HEK293 (cell line): ENCODE data around the gene RHOBTB3.

Experiments
- CTCF ChIA-PET: fragments of 350-600 bp; formaldehyde crosslinking; extraction: SDS; loops from one replicate; lab custom pipeline; 2021; ENCODE audit warnings: antibody characterized with exemption; lab: Yijun Ruan, JAX
- POLR2A ChIA-PET: fragments of 300-600 bp; formaldehyde crosslinking; extraction: SDS; loops from one replicate; lab custom pipeline; 2020; ENCODE audit warnings: antibody characterized with exemption, inconsistent platforms; lab: Yijun Ruan, JAX
- H3K27ac ChIP-seq: fragments of 200-500 bp; sonication (Bioruptor generic); 2 replicates; pipeline ENCODE4 v1.5.1; 2014; ENCODE audit warnings: low read depth, low read length, control low read depth, inconsistent platforms; ENCODE audit errors: extremely low read depth
- H3K36me3 ChIP-seq, 2 experiments: fragments of 200-500 bp in 1 of 2; sonication (Bioruptor generic) in 1 of 2; 1 replicate in 1 of 2; 2 replicates in 1 of 2; pipeline ENCODE4 v1.5.1; 2014 to 2017; ENCODE audit warnings: inconsistent platforms in 2 of 2, low read length in 2 of 2; ENCODE audit not compliant: control insufficient read depth in 2 of 2, insufficient read depth in 1 of 2
- H3K4me1 ChIP-seq: fragments of 200-500 bp; sonication (Bioruptor generic); 2 replicates; pipeline ENCODE4 v1.5.1; 2014; ENCODE audit warnings: mild to moderate bottlenecking, low read length, inconsistent platforms; ENCODE audit not compliant: control insufficient read depth, insufficient read depth
- H3K4me3 ChIP-seq: 2 replicates; pipeline ENCODE4 v1.5.1; 2011; ENCODE audit warnings: low read depth, mild to moderate bottlenecking, control low read depth, low read length, moderate library complexity
- H3K9me3 ChIP-seq: fragments of 200-500 bp; sonication (Bioruptor generic); 2 replicates; pipeline ENCODE4 v1.5.1; 2014; ENCODE audit warnings: low read depth, low read length, inconsistent platforms; ENCODE audit not compliant: control insufficient read depth, insufficient read depth
- BCL11A ChIP-seq: fragments of 450-650 bp; formaldehyde crosslinking; IDR thresholded peaks from 2 replicates; pipeline ENCODE4 v1.5.1; 2016; ENCODE audit warnings: low read depth, missing biosample characterization, missing genetic modification characterization
- MZF1 ChIP-seq: fragments of 450-650 bp; formaldehyde crosslinking; IDR thresholded peaks from 2 replicates; pipeline ENCODE4 v1.5.1; 2017; ENCODE audit warnings: missing biosample characterization, missing genetic modification characterization, borderline replicate concordance
- SP3 ChIP-seq: fragments of 450-650 bp; formaldehyde crosslinking; IDR thresholded peaks from 2 replicates; pipeline ENCODE4 v1.5.1; 2016; ENCODE audit warnings: missing biosample characterization, missing genetic modification characterization
- SP7 ChIP-seq: fragments of 450-650 bp; formaldehyde crosslinking; IDR thresholded peaks from 2 replicates; pipeline ENCODE4 v1.5.1; 2016; ENCODE audit warnings: missing biosample characterization, missing genetic modification characterization
- ZBTB1 ChIP-seq: fragments of 450-650 bp; formaldehyde crosslinking; IDR thresholded peaks from 2 replicates; pipeline ENCODE4 v1.5.1; 2016; ENCODE audit warnings: missing biosample characterization, missing genetic modification characterization
- ZBTB48 ChIP-seq: fragments of 450-650 bp; formaldehyde crosslinking; IDR thresholded peaks from 2 replicates; pipeline ENCODE4 v1.5.1; 2016; ENCODE audit warnings: missing biosample characterization, missing genetic modification characterization
- ZFP41 ChIP-seq: fragments of 450-650 bp; formaldehyde crosslinking; IDR thresholded peaks from 2 replicates; pipeline ENCODE4 v1.5.1; 2016; ENCODE audit warnings: missing biosample characterization, missing genetic modification characterization, borderline replicate concordance
- ZNF121 ChIP-seq: fragments of 450-650 bp; formaldehyde crosslinking; IDR thresholded peaks from 2 replicates; pipeline ENCODE4 v1.5.1; 2016; ENCODE audit warnings: missing biosample characterization, missing genetic modification characterization
- ZNF155 ChIP-seq: fragments of 450-650 bp; formaldehyde crosslinking; IDR thresholded peaks from 2 replicates; pipeline ENCODE4 v1.5.1; 2016; ENCODE audit warnings: missing biosample characterization, missing genetic modification characterization
- ZNF23 ChIP-seq: fragments of 450-650 bp; formaldehyde crosslinking; IDR thresholded peaks from 2 replicates; pipeline ENCODE4 v1.5.1; 2016; ENCODE audit warnings: missing biosample characterization, missing genetic modification characterization, borderline replicate concordance
- ZNF600 ChIP-seq: fragments of 450-650 bp; formaldehyde crosslinking; IDR thresholded peaks from 2 replicates; pipeline ENCODE4 v1.5.1; 2016; ENCODE audit warnings: missing biosample characterization, missing genetic modification characterization
- ZNF610 ChIP-seq: fragments of 450-650 bp; formaldehyde crosslinking; IDR thresholded peaks from 2 replicates; pipeline ENCODE4 v1.5.1; 2016; ENCODE audit warnings: missing biosample characterization, missing genetic modification characterization, borderline replicate concordance
- ZNF664 ChIP-seq: fragments of 450-650 bp; formaldehyde crosslinking; IDR thresholded peaks from 2 replicates; pipeline ENCODE4 v1.5.1; 2016; ENCODE audit warnings: missing biosample characterization, missing genetic modification characterization
- ZSCAN30 ChIP-seq: fragments of 450-650 bp; IDR thresholded peaks from 2 replicates; pipeline ENCODE4 v1.5.1; 2018; ENCODE audit warnings: missing biosample characterization, mild to moderate bottlenecking, missing genetic modification characterization, moderate library complexity
- ZSCAN4 ChIP-seq: fragments of 450-650 bp; formaldehyde crosslinking; IDR thresholded peaks from 2 replicates; pipeline ENCODE4 v1.5.1; 2017; ENCODE audit warnings: missing biosample characterization, missing genetic modification characterization
- TF ChIP-seq, protein P1 (sequence below): fragments of 450-650 bp; formaldehyde crosslinking; IDR thresholded peaks from 2 replicates; pipeline ENCODE4 v1.5.1; 2017; ENCODE audit warnings: missing biosample characterization, missing genetic modification characterization
- TF ChIP-seq, protein P2 (sequence below): fragments of 450-650 bp; formaldehyde crosslinking; IDR thresholded peaks from 2 replicates; pipeline ENCODE4; 2016; ENCODE audit warnings: missing biosample characterization, missing genetic modification characterization
- TF ChIP-seq, protein P3 (sequence below): fragments of 450-650 bp; formaldehyde crosslinking; IDR thresholded peaks from 2 replicates; pipeline ENCODE4 v1.5.1; 2016; ENCODE audit warnings: missing biosample characterization, missing genetic modification characterization
- TF ChIP-seq, protein P4 (sequence below): fragments of 450-650 bp; formaldehyde crosslinking; IDR thresholded peaks from 2 replicates; pipeline ENCODE4 v1.5.1; 2016; ENCODE audit warnings: missing biosample characterization, missing genetic modification characterization
- TF ChIP-seq, protein P5 (sequence below): fragments of 450-650 bp; formaldehyde crosslinking; IDR thresholded peaks from 2 replicates; pipeline ENCODE4 v1.5.1; 2017; ENCODE audit warnings: missing biosample characterization, missing genetic modification characterization
- TF ChIP-seq, protein P6 (sequence below): sonication (generic); formaldehyde crosslinking; IDR thresholded peaks from 2 replicates; pipeline ENCODE4 v1.8.1; 2022; ENCODE audit warnings: mild to moderate bottlenecking, moderate library complexity, missing genetic modification reagents

RHOBTB3 gene

GRCh38 chr5:95827892-95828246 lies 96.7 kb downstream of the RHOBTB3 start:
- TF ChIP-seq, protein P1, sequence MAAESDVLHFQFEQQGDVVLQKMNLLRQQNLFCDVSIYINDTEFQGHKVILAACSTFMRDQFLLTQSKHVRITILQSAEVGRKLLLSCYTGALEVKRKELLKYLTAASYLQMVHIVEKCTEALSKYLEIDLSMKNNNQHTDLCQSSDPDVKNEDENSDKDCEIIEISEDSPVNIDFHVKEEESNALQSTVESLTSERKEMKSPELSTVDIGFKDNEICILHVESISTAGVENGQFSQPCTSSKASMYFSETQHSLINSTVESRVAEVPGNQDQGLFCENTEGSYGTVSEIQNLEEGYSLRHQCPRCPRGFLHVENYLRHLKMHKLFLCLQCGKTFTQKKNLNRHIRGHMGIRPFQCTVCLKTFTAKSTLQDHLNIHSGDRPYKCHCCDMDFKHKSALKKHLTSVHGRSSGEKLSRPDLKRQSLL (tag by site-specific recombination), result no peak
- TF ChIP-seq ZFP41 (tag by site-specific recombination), result no peak
- TF ChIP-seq ZNF664, result no peak
- no peak for TF ChIP-seq ZSCAN30 (tag by site-specific recombination)
- TF ChIP-seq, protein P2, sequence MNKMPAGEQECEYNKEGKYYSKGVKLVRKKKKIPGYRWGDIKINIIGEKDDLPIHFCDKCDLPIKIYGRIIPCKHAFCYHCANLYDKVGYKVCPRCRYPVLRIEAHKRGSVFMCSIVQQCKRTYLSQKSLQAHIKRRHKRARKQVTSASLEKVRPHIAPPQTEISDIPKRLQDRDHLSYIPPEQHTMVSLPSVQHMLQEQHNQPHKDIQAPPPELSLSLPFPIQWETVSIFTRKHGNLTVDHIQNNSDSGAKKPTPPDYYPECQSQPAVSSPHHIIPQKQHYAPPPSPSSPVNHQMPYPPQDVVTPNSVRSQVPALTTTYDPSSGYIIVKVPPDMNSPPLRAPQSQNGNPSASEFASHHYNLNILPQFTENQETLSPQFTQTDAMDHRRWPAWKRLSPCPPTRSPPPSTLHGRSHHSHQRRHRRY, result no peak
- TF ChIP-seq ZNF600 (tag by site-specific recombination), result no peak
- no peak for TF ChIP-seq ZNF121 (tag by site-specific recombination)
- TF ChIP-seq, protein P3, sequence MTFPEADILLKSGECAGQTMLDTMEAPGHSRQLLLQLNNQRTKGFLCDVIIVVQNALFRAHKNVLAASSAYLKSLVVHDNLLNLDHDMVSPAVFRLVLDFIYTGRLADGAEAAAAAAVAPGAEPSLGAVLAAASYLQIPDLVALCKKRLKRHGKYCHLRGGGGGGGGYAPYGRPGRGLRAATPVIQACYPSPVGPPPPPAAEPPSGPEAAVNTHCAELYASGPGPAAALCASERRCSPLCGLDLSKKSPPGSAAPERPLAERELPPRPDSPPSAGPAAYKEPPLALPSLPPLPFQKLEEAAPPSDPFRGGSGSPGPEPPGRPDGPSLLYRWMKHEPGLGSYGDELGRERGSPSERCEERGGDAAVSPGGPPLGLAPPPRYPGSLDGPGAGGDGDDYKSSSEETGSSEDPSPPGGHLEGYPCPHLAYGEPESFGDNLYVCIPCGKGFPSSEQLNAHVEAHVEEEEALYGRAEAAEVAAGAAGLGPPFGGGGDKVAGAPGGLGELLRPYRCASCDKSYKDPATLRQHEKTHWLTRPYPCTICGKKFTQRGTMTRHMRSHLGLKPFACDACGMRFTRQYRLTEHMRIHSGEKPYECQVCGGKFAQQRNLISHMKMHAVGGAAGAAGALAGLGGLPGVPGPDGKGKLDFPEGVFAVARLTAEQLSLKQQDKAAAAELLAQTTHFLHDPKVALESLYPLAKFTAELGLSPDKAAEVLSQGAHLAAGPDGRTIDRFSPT, result no peak
- Histone ChIP-seq H3K9me3 (no peaks in the 10 kb centered on the region), H3K4me3 (no peak overlapping the region), H3K27ac (no peak overlapping the region), H3K4me1 (peaks cover 12% of the 10 kb centered on the region), H3K36me3 (no peaks in the 10 kb centered on the region)
- ChIA-PET CTCF (interaction anchor here (1.1 to 1.2 kb wide), 2 partner anchors 47 to 183 kb away, joined by 5 to 7 read pairs; no protein-coding TSS in a partner anchor), POLR2A (no interaction called here)

DNA sequence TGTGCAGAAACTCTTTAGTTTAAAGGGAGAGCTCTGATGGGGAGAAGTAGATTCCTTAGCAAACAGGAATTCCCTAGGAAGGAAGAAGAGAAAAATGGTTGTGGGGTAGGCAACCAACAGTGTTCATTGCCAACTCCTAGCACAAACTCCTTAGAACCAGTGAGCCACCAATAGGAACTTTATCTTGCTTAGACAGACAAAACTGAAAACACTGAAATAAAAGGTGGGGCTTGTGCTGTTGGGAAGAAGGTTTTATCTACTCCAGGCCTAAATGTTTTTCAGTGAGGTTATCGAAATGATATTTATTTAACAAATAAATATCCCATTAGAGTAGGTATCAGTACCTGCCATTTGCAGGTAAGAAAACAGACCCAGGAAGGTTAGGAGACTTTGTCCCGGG lies 99.1 kb downstream of the RHOBTB3 start:
- Histone ChIP-seq H3K9me3 (no peaks in the 10 kb centered on the region), H3K4me3 (no peak overlapping the region), H3K27ac (no peak overlapping the region), H3K36me3 (no peaks in the 10 kb centered on the region), H3K4me1 (peaks cover 4% of the 10 kb centered on the region; the same call in 1 of the 2 replicates)
- no peak for TF ChIP-seq BCL11A (tag by site-specific recombination)
- TF ChIP-seq, protein P4, sequence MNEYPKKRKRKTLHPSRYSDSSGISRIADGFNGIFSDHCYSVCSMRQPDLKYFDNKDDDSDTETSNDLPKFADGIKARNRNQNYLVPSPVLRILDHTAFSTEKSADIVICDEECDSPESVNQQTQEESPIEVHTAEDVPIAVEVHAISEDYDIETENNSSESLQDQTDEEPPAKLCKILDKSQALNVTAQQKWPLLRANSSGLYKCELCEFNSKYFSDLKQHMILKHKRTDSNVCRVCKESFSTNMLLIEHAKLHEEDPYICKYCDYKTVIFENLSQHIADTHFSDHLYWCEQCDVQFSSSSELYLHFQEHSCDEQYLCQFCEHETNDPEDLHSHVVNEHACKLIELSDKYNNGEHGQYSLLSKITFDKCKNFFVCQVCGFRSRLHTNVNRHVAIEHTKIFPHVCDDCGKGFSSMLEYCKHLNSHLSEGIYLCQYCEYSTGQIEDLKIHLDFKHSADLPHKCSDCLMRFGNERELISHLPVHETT (tag by site-specific recombination), result no peak
- TF ChIP-seq, protein P5, sequence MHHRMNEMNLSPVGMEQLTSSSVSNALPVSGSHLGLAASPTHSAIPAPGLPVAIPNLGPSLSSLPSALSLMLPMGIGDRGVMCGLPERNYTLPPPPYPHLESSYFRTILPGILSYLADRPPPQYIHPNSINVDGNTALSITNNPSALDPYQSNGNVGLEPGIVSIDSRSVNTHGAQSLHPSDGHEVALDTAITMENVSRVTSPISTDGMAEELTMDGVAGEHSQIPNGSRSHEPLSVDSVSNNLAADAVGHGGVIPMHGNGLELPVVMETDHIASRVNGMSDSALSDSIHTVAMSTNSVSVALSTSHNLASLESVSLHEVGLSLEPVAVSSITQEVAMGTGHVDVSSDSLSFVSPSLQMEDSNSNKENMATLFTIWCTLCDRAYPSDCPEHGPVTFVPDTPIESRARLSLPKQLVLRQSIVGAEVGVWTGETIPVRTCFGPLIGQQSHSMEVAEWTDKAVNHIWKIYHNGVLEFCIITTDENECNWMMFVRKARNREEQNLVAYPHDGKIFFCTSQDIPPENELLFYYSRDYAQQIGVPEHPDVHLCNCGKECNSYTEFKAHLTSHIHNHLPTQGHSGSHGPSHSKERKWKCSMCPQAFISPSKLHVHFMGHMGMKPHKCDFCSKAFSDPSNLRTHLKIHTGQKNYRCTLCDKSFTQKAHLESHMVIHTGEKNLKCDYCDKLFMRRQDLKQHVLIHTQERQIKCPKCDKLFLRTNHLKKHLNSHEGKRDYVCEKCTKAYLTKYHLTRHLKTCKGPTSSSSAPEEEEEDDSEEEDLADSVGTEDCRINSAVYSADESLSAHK (tag by site-specific recombination), result no peak
- TF ChIP-seq SP3, result no peak
- TF ChIP-seq ZSCAN4 (tag by site-specific recombination), result no peak
- TF ChIP-seq SP7, result no peak
- TF ChIP-seq, protein P2, result no peak
- no peak for TF ChIP-seq ZNF610 (tag by site-specific recombination)
- no peak for TF ChIP-seq ZNF155
- TF ChIP-seq ZBTB1 (tag by site-specific recombination), result no peak
- no peak for TF ChIP-seq ZBTB48
- no peak for TF ChIP-seq ZNF23 (tag by site-specific recombination)
- TF ChIP-seq, protein P6, sequence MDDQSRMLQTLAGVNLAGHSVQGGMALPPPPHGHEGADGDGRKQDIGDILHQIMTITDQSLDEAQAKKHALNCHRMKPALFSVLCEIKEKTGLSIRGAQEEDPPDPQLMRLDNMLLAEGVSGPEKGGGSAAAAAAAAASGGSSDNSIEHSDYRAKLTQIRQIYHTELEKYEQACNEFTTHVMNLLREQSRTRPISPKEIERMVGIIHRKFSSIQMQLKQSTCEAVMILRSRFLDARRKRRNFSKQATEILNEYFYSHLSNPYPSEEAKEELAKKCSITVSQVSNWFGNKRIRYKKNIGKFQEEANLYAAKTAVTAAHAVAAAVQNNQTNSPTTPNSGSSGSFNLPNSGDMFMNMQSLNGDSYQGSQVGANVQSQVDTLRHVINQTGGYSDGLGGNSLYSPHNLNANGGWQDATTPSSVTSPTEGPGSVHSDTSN, result no peak
- TF ChIP-seq MZF1 (tag by site-specific recombination), result no peak
- CTCF ChIA-PET, result interaction anchor here (2.5 kb wide), 1 partner anchor 49 kb away, joined by 11 read pairs; no protein-coding TSS in a partner anchor
- POLR2A ChIA-PET, result no interaction called here
